Astrocyte (in vitro differentiated cells and primary cell): ENCODE measurements around the gene BORCS6. TPM values are rescaled to one million over a fixed set of nuclear protein-coding genes. Genes with fewer than 3 reads are reported as not detected.

Experiments
- DNase-seq: peaks from one replicate; pipeline ENCODE4 v3.0.0-alpha.2; 2010; ENCODE audit warnings: low read depth
- FAIRE-seq: peaks from 2 replicates; lab custom pipeline; 2011; peaks lifted over from hg19 to GRCh38; lab: Jason Lieb, UNC
- H2AFZ ChIP-seq: 2 replicates; pipeline ENCODE4 v1.6.0; 2012; ENCODE audit warnings: low read depth, low read length, inconsistent platforms
- H3K27ac ChIP-seq: 2 replicates; pipeline ENCODE4 v1.5.1; 2011; ENCODE audit warnings: low read depth, low read length, inconsistent platforms
- H3K27me3 ChIP-seq: 2 replicates; pipeline ENCODE4 v1.6.0; 2011; ENCODE audit warnings: low read length, inconsistent platforms; ENCODE audit not compliant: insufficient read depth
- H3K36me3 ChIP-seq: 2 replicates; pipeline ENCODE4 v1.5.1; 2011; ENCODE audit warnings: low read length, inconsistent platforms; ENCODE audit not compliant: insufficient read depth
- H3K4me1 ChIP-seq: 2 replicates; pipeline ENCODE4 v1.5.1; 2011; ENCODE audit warnings: low read length, inconsistent platforms; ENCODE audit not compliant: insufficient read depth
- H3K4me2 ChIP-seq: 2 replicates; pipeline ENCODE4 v1.6.0; 2012; ENCODE audit warnings: low read length, inconsistent platforms
- H3K4me3 ChIP-seq: 2 replicates; pipeline ENCODE4 v1.5.1; 2011; ENCODE audit warnings: low read depth, mild to moderate bottlenecking, low read length, inconsistent platforms; ENCODE audit not compliant: insufficient read depth
- H3K79me2 ChIP-seq: 2 replicates; pipeline ENCODE4 v1.6.0; 2012; ENCODE audit warnings: mild to moderate bottlenecking, low read length, inconsistent platforms; ENCODE audit not compliant: insufficient read depth
- H3K9ac ChIP-seq: 2 replicates; pipeline ENCODE4 v1.6.0; 2012; ENCODE audit warnings: mild to moderate bottlenecking, low read length, inconsistent platforms
- H3K9me3 ChIP-seq: 2 replicates; pipeline ENCODE4 v1.5.1; 2012; ENCODE audit warnings: low read depth, mild to moderate bottlenecking, low read length, inconsistent platforms; ENCODE audit not compliant: insufficient read depth
- H4K20me1 ChIP-seq: 2 replicates; pipeline ENCODE4 v1.6.0; 2012; ENCODE audit warnings: low read length, inconsistent platforms; ENCODE audit not compliant: insufficient read depth
- H3K27ac Mint-ChIP-seq: one replicate; pipeline ENCODE4 v1.8.0; 2021; ENCODE audit warnings: mild to moderate bottlenecking, mixed read lengths; ENCODE audit not compliant: unreplicated experiment
- H3K27me3 Mint-ChIP-seq: one replicate; pipeline ENCODE4 v1.8.0; 2021; ENCODE audit warnings: low read depth, mixed read lengths; ENCODE audit not compliant: unreplicated experiment
- H3K36me3 Mint-ChIP-seq: one replicate; pipeline ENCODE4 v1.8.0; 2021; ENCODE audit warnings: low read depth, mixed read lengths; ENCODE audit not compliant: unreplicated experiment
- H3K4me1 Mint-ChIP-seq: one replicate; pipeline ENCODE4 v1.8.0; 2021; ENCODE audit warnings: low read depth, mixed read lengths; ENCODE audit not compliant: unreplicated experiment
- H3K4me3 Mint-ChIP-seq: one replicate; pipeline ENCODE4 v1.8.0; 2021; ENCODE audit warnings: mild to moderate bottlenecking, moderate library complexity, mixed read lengths; ENCODE audit not compliant: unreplicated experiment
- H3K9me3 Mint-ChIP-seq: one replicate; pipeline ENCODE4 v1.8.0; 2021; ENCODE audit warnings: mild to moderate bottlenecking, mixed read lengths; ENCODE audit not compliant: unreplicated experiment
- CTCF ChIP-seq: IDR thresholded peaks from 2 replicates; pipeline ENCODE4 v1.5.1; 2011; ENCODE audit warnings: low read depth, mild to moderate bottlenecking, inconsistent platforms, low read length, moderate library complexity; ENCODE audit not compliant: insufficient read depth
- EZH2 ChIP-seq: IDR thresholded peaks from 2 replicates; pipeline ENCODE4 v1.6.1; 2012; ENCODE audit warnings: mild to moderate bottlenecking, low read length, inconsistent platforms; ENCODE audit not compliant: insufficient read depth
- total RNA-seq: library from RNA; stranded (reverse); gene quantifications from 2 replicates; pipeline ENCODE4 v1.2.1, GENCODE V29; 2021

BORCS6 gene
- total RNA-seq, 1 donor from 2014 or later, result 6.6 TPM

- Histone ChIP-seq H3K9ac (no peak overlapping the region), H3K4me2 (no peak overlapping the region), H3K4me1 (peaks cover 6% of the 10 kb centered on the region), H3K27me3 (no peaks in the 10 kb centered on the region), H3K9me3 (no peaks in the 10 kb centered on the region), H3K4me3 (no peak overlapping the region), H3K27ac (no peak overlapping the region), H2AFZ (no peak overlapping the region), H3K36me3 (peaks cover 3% of the 10 kb centered on the region), H3K79me2 (no peaks in the 10 kb centered on the region), H4K20me1 (peaks cover 4% of the 10 kb centered on the region)
- H3K36me3 Mint-ChIP-seq, result peaks cover 37% of the 10 kb centered on the region
- no peaks in the 10 kb centered on the region for H3K27me3 Mint-ChIP-seq
- H3K27ac Mint-ChIP-seq, result no peak overlapping the region
- FAIRE-seq, result no peak
- H3K4me3 Mint-ChIP-seq, result no peak overlapping the region
- TF ChIP-seq EZH2 (no peak), CTCF (no peak)
- no peaks in the 10 kb centered on the region for H3K4me1 Mint-ChIP-seq
- peaks cover 2% of the 10 kb centered on the region for H3K9me3 Mint-ChIP-seq
- DNase-seq, result no peak
Measured at GRCh38 chr17:8142887-8143580, 46.9 kb downstream of the BORCS6 start.

GRCh38 chr17:8142158-8142886 is 47.7 kb downstream of the BORCS6 start:
- TF ChIP-seq EZH2 (no peak), CTCF (no peak)
- peaks cover 2% of the 10 kb centered on the region for H3K9me3 Mint-ChIP-seq
- peaks cover 4% of the 10 kb centered on the region for H4K20me1 ChIP-seq
- H3K9me3 ChIP-seq, result no peaks in the 10 kb centered on the region
- H3K4me2 ChIP-seq, result no peak overlapping the region
- peaks cover 3% of the 10 kb centered on the region for H3K36me3 ChIP-seq
- no peaks in the 10 kb centered on the region for H3K4me1 Mint-ChIP-seq
- no peak overlapping the region for H3K4me3 ChIP-seq
- peaks cover 33% of the 10 kb centered on the region for H3K36me3 Mint-ChIP-seq
- H3K9ac ChIP-seq, result no peak overlapping the region
- H3K27me3 Mint-ChIP-seq, result no peaks in the 10 kb centered on the region
- H3K4me1 ChIP-seq, result peaks cover 6% of the 10 kb centered on the region
- no peaks in the 10 kb centered on the region for H3K27me3 ChIP-seq
- H3K27ac ChIP-seq, result no peak overlapping the region
- no peak overlapping the region for H3K27ac Mint-ChIP-seq
- H3K79me2 ChIP-seq, result no peaks in the 10 kb centered on the region
- DNase-seq, result no peak
- H3K4me3 Mint-ChIP-seq, result no peak overlapping the region
- no peak overlapping the region for H2AFZ ChIP-seq
- no peak for FAIRE-seq

GRCh38 chr17:8141741-8142140 is 48.2 kb downstream of the BORCS6 start:
- H3K27ac ChIP-seq, result no peak overlapping the region
- no peaks in the 10 kb centered on the region for H3K36me3 ChIP-seq
- Mint-ChIP-seq H3K36me3 (peaks cover 30% of the 10 kb centered on the region), H3K9me3 (no peaks in the 10 kb centered on the region), H3K4me1 (no peaks in the 10 kb centered on the region), H3K27ac (no peak overlapping the region), H3K4me3 (no peak overlapping the region), H3K27me3 (no peaks in the 10 kb centered on the region)
- no peaks in the 10 kb centered on the region for H3K27me3 ChIP-seq
- H3K4me3 ChIP-seq, result no peak overlapping the region
- no peak overlapping the region for H2AFZ ChIP-seq
- H3K9ac ChIP-seq, result no peak overlapping the region
- H4K20me1 ChIP-seq, result peaks cover 4% of the 10 kb centered on the region
- no peak overlapping the region for H3K4me2 ChIP-seq
- no peaks in the 10 kb centered on the region for H3K9me3 ChIP-seq
- TF ChIP-seq CTCF (no peak), EZH2 (no peak)
- H3K4me1 ChIP-seq, result peaks cover 6% of the 10 kb centered on the region
- FAIRE-seq, result no peak
- DNase-seq, result no peak
- no peaks in the 10 kb centered on the region for H3K79me2 ChIP-seq
